C4-2B (cell line): Measurements from ENCODE around the gene TNRC18.

ENCODE experiments used
- CTCF ChIP-seq: fragments of 450-650 bp; conservative IDR thresholded peaks from 2 replicates; pipeline ENCODE4 v1.5.1; 2017; ENCODE audit warnings: mild to moderate bottlenecking
- ZFX ChIP-seq: fragments of 450-650 bp; IDR thresholded peaks from 2 replicates; pipeline ENCODE4 v1.6.1; 2017

DNA sequence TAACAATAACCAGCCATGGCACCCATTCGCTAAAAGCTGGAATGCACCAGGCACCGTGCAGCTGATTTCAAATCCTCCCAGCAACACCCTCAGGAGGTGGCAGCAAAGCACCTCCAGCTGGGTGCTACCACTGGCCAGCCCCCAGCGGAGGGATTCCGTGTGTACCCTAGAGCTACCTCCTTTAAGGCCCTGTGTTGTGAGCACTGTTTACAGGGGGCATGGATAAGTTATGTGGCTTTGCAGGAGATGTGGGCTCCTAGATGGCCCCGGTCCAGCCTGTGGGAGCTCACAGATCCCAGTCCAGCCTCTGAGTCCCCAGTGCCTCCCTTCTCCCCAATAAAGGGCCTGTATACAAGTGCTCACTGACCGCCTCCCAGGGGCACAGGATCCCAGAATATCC is 27.1 kb downstream of the TNRC18 start:
- TF ChIP-seq CTCF (no peak), ZFX (no peak)
